HG03175 (cell line): ENCODE measurements around the gene MCAM.

Source experiments
- ATAC-seq: cut with Tn5 transposase; IDR thresholded peaks from one replicate; pipeline ENCODE4 v1.9.1; 2021; ENCODE audit warnings: mild to moderate bottlenecking, moderate library complexity; ENCODE audit not compliant: unreplicated experiment

Gene MCAM

DNA sequence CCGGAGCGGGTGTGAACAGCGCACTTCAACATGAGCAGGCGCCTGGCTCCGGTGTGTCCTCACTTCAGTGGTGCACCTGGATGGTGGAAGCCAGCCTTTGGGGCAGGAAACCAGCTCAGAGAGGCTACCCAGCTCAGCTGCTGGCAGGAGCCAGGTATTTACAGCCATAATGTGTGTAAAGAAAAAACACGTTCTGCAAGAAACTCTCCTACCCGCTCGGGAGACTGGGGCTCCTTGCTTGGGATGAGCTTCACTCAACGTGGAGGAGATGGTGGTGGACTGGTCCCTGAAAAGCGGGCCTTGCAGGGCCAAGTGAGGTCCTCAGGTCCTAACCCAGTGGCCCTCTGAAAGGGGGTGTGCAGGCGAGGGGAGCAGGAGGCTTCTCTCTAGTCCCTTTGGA, 7.5 kb downstream of the MCAM start:
- no peak for ATAC-seq

- no peak for ATAC-seq
Measured at GRCh38 chr11:119307974-119308373, 9.0 kb downstream of the MCAM start.

GRCh38 chr11:119307219-119307618, 9.7 kb downstream of the MCAM start:
- no peak for ATAC-seq

- ATAC-seq: no peak
Measured at GRCh38 chr11:119306373-119306890, 10.5 kb downstream of the MCAM start.

GRCh38 chr11:119305556-119306372, 11.2 kb downstream of the MCAM start:
- ATAC-seq: no peak

- no peak for ATAC-seq
Measured at GRCh38 chr11:119303227-119303718, 13.7 kb downstream of the MCAM start.

DNA sequence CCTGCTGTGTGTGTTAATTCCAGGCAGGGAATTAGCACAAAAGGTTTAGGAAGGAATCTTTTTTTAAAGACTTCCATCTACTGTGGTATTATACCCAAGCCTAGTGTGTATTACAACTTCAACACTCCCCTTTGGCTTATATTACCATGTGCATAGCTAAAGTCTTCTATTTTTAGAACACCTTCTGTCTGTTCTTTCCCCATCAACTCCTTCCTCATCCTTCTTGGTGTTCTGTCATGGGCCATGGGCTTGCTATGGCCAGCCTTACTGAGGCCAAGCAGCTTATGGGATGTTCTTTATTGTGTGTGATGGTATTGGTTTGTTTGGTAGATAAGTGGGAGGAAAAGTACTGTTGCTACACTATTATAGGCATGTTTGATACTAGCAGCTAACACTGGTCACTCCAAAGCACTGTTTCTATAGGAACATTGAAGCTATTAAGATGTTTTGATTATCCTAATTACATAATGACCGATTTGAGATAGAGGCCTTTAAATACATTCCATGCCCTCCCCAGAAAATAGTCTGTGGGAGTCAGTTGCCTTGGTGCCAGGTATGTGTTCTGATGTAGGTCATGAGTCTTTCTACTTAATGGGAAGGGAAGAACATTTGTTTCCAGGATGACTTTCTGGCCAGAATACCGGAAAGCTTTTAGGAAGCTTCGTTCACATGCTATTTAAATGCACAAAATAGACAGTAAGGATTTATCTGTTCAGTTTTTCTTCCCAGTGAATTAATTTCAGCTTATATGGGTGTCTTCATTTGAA, 16.5 kb downstream of the MCAM start:
- ATAC-seq: no peak

- ATAC-seq: no peak
Measured at GRCh38 chr11:119299416-119299815, 17.5 kb downstream of the MCAM start.

DNA sequence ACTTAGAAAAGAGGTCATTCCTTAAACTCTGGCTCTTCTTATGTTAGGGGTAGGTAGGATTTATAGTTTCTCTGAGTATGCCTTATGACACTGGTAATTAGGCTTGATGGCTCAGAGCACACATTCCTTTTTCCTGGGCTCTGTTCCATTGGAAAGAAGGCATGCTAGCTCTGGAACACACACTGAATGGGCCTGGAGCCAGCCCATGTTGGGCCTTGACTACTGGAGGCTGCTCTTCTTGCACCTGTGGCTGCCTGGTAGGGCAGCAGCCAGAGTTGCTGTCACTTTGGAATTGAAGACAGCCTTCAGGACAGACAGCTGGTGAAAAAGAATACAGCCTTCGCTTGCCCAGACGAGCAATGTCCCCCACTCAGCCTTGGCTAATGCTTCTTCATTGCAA, 18.2 kb downstream of the MCAM start:
- ATAC-seq: no peak

GRCh38 chr11:119297938-119298337, 19.0 kb downstream of the MCAM start:
- ATAC-seq: no peak

DNA sequence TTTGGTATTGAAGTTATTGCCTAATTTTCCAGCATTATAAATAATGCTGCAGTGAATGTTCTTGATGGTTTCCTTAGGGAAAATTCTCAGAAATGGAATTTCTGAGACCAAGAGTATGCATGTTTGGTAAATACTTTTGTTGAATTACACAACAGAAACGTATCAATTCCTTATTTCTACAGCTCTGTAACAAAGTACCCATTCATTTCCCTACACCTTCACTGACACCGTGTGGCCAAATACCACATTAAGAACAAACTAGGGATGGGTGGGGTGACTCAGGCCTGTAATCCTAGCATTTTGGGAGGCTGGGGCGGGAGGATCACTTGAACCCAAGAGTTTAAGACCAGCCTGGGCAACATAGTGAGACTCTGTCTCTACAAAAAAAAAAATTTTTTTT, 21.8 kb downstream of the MCAM start:
- ATAC-seq: no peak

- no peak for ATAC-seq
Measured at GRCh38 chr11:119293461-119293860, 23.5 kb downstream of the MCAM start.

DNA sequence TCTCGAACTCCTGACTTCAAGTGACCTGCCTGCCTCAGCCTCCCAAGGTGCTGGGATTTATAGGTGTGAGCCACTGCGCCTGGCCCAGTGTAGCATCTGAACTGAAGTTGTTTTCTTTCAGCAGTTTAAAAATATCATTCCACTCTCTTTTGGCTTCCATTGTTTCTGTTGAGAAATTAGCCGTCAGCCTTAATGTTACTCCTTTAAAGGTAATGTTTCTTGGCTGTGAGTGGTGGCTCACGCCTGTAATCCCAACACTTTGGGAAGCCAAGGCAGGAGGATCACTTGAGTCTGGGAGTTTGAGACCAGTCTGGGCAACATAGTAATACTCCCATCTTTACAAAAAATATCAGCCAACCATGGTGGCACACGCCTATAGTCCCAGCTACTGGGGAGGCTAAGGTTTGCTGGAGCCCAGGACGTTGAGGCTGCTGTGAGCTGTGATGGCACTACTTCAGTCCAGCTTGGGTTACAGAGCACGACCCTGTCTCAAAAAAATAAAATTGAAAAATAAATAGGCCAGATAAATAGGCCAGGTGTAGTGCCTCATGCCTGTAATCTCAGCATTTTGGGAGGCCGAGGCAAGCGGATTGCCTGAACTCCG, 25.9 kb downstream of the MCAM start:
- no peak for ATAC-seq

GRCh38 chr11:119288219-119288618, 28.7 kb downstream of the MCAM start:
- ATAC-seq: no peak

DNA sequence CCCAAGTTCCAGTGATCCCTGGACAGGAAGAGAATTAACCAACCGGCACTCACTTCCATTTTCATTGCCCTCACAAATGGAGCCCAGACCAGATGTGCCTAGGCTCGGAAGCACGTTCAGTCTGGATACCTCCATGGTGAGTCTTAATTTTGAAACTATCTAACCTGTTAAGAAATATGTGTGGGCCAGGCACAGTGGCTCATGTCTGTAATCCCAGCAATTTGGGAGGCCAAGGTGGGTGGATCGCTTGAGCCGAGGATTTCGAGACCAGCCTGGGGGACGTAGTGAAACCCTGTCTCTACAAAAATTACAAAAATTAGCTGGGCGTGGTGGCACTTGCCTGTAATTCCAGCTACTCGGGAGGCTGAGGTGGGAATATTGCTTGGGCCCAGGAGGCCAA, 31.5 kb downstream of the MCAM start:
- ATAC-seq: no peak

GRCh38 chr11:119284344-119285157, 32.4 kb downstream of the MCAM start:
- ATAC-seq: no peak

DNA sequence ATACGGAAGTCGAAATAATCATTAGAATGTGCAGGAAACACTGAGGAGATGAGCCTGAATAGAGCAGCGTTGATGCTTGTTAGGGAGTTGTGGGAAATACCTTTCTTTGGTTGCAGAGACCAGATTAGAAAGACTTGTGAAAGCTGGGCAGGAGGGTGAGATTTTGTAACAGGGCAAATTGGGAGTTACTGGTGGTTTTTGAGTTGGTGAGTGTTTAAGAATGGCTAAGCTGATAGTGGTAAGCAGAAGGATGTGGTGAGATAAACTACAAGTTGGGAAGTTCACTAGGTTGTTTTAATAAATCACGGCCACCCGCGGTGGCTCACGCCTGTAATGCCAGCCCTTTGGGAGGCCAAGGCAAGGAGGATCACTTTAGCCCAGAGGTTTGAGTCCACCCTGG, 34.4 kb downstream of the MCAM start:
- no peak for ATAC-seq

- no peak for ATAC-seq
Measured at GRCh38 chr11:119277660-119278059, 39.3 kb downstream of the MCAM start.

DNA sequence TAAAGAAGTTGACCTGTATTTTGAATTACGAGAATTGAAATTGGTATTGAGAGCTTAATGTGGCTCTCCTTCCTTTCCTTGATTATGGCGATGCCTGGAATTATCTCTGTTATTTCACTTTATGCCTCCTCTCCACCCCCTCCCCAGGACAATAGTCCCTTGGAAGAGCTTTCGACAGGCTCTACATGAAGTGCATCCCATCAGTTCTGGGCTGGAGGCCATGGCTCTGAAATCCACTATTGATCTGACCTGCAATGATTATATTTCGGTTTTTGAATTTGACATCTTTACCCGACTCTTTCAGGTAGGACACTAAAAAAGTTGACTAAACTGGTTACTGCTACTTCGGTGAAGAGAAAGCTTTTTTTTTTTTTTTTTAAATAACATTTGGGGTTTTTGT, 43.2 kb downstream of the MCAM start:
- no peak for ATAC-seq

- no peak for ATAC-seq
Measured at GRCh38 chr11:119267645-119268044, 49.3 kb downstream of the MCAM start.
